KG1 (cell line): ENCODE results near the gene AKR1B1.

ENCODE experiments used
- DNase-seq: peaks from one replicate; lab custom pipeline; 2025; lab: John Stamatoyannopoulos, UW

The AKR1B1 gene

DNA sequence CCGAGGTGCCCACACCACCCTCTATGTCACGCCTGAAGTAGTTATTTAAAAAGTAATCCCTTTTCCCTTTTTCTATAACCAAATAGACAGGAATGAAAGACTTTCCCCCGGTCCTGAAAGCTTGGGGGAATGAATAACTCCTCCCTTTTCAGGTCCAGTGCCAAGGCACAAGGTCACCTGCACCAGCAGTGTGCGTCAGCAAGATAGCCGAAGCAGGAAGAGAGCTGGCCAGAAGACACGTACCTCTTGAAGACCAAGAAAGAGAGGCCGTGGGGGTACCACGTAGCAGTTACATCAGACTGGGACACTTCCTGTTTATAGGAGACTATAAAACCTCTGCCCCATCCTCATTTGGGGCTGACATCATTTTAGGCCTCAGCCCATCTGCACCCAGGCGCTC is 10.7 kb upstream of the AKR1B1 start:
- no peak for DNase-seq

- no peak for DNase-seq
These were observed 9.6 kb upstream of the AKR1B1 start for GRCh38 chr7:134468475-134468874.

- DNase-seq = no peak
These were observed 9.2 kb upstream of the AKR1B1 start for GRCh38 chr7:134468054-134468453.

- DNase-seq = no peak
These were observed 6.6 kb upstream of the AKR1B1 start for GRCh38 chr7:134465491-134465890.

- DNase-seq = no peak
These were observed 5.6 kb upstream of the AKR1B1 start for GRCh38 chr7:134464496-134464895.

DNA sequence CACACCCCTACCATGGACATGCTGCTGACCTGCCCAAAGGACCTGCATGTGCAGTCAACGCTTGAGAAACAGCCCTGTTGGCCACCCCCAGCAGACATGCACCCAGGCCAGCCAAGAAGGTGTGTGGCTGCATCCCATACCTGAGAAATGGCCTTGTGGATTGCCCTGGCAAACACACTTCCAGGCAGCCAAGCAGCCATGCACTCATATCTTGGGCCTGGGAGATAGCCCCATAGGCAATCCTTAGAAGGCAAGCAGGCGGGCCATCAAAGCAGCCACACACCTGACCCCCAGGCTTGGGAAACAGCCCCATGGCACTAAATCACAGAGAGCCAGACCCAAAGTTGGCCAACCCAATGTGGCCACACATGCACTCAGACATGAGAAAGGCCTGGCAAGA is 4.9 kb upstream of the AKR1B1 start:
- no peak for DNase-seq

- DNase-seq = no peak
These were observed 3.5 kb upstream of the AKR1B1 start for GRCh38 chr7:134462337-134462925.

DNA sequence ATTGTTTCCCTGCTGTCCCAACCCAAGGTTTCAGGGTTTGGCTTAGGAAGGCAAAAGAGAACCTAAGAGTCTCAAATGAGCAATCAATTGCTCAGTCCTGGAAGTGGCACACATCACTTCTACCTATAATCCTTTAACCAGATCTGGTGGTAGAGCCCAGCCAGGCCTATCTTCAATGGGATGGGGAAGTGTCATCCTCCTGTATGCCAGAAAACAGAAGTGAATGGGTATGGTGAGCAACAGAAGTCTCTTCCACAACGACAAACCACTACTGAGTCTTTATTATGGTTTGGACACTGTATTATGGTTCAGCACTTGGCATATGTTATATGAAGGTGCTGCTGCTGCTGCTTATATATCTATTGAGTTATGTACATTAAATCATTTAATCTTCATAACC is 3.0 kb upstream of the AKR1B1 start:
- DNase-seq = no peak

- DNase-seq = no peak
These were observed 1.1 kb upstream of the AKR1B1 start for GRCh38 chr7:134459981-134460380.

DNA sequence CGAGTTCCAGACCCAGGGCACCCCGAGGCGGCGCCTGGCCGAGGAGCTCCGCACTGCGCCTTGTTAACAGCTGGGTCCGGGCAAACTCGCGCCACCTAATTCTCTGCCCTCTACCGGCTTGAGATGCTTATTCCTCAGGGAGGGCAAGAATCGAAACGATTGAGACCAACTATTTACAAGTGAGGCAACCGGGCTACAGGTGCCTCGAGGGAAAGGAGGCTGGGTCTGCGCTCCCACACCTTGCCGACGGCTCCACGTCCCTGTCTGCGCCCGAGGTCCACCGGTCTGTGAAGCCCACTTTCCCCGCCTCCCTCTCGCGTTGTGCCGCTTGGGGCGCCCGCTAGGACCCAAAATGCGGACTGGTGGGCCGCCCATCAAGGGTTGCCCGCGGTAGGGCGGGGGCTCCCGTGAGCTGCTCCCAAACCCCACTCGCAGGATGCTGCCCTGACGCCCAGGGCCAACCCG is 527 bp downstream of the AKR1B1 start:
- DNase-seq = no peak

- DNase-seq = no peak
These were observed 1.7 kb downstream of the AKR1B1 start for GRCh38 chr7:134457210-134457609.

- no peak for DNase-seq
These were observed 4.6 kb downstream of the AKR1B1 start for GRCh38 chr7:134454277-134454676.

- no peak for DNase-seq
These were observed 5.4 kb downstream of the AKR1B1 start for GRCh38 chr7:134453518-134453917.

- DNase-seq = no peak
These were observed 5.9 kb downstream of the AKR1B1 start for GRCh38 chr7:134452991-134453473.

- no peak for DNase-seq
These were observed 6.5 kb downstream of the AKR1B1 start for GRCh38 chr7:134452419-134452838.

DNA sequence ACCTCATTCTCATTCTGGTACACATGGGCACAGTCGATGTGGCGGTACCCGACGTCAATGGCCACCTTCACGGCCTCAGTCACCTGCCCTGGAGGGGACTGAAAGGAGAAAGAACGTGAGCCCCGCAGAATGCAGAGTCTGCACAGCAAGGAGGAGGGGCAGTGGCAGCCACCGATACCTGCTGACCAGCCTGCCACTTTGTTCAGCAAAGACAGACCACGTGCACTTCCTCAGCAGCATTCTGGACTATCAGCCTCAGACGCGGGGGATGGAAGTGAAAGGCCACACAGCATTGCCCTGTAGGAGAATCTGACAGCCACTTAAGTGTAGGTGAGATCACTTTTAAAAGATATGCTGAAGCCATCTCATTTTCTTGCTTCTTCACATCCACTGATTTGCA is 7.2 kb downstream of the AKR1B1 start:
- DNase-seq = no peak

DNA sequence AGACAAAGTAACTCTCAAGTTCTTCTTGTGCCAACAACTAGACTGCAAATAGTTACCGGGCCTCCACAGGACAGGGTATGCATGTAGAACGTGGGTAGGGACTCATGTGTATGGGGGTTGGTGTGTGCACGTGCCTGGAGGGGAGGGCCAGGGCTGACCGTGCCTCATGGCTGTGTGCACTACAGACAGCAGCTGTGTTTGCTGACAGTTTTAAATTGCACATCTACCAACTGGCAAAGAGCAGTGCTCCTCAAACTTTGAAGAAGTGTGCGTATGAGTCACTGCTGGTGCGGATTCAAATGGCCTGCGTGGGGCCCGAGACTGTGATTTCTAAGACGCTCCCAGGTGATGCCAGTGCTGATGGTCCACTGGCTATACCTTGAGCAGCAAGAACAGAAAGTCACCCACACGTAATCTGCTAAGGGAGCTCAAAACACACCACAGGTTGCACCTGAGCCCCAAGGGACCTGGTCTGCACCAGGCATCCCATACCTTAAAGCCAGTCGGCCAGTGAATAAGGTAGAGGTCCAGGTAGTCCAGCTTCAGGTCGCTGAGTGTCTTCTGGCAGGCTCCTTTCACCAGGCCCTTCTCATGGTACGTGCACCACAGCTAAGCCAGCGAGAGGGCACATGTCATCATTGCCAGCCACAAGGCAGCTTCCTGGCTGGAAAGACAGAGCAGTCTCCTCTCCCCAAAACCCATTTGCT is 8.5 kb downstream of the AKR1B1 start:
- DNase-seq = no peak

GRCh38 chr7:134449680-134450079 is 9.2 kb downstream of the AKR1B1 start:
- no peak for DNase-seq

DNA sequence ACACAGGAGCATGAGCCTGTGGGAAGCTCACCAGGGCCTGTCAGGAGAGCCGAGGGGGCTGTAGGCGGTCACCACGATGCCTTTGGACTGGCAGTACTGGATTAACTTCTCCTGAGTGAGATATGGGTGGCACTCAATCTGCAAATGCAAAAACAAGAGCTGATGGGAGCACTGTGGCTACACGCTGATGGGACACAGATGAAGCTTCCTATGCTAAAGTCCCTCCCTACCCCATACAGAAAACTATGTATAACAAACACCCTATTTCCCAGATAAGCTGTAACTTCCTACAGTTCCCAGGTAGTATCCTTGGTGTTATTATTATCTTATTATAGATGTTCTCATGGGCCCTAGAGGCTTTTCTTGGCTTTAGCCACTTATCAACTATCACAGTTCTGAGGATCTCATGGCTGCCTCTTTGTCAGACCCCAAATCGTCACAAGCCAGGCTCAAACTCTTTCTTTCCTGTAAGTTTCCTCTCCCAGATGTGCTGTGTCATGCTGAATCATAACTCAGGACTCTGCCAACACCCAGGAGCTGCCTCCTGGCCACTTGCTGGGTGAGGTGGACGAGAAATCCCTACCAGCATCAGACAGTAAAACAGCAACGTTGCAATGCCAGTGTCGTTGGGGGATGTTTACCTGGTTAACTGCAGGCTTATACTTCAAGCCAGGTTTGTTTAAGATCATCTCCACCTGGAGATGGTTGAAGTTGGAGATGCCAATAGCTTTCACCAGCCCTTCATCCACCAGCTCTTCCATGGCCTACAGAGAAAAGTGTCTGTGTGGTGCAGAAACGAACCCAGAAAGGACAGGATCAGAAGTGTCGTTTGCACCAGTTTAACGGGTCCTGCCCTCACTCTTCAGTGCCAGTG is 10.3 kb downstream of the AKR1B1 start:
- DNase-seq = no peak

DNA sequence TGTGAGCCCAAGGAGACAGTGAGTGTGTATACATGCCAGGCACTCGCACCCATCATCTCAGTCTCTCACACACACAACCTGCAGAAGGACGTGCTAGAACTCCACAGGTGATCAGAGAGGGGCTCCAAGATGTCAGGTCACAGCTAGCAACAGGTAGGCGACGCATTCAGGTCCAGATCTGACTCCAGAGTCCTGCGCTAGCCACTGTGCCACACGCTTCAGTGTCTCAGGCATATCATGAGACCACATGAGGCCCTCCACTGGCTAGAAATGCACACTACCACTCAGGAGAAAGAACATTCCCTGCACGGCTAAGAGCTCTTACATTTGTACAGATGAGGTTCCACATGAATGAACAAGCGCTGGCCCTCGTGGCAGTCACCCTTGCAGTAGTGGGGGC is 11.5 kb downstream of the AKR1B1 start:
- DNase-seq = no peak

GRCh38 chr7:134446923-134447322 is 12.0 kb downstream of the AKR1B1 start:
- no peak for DNase-seq

- DNase-seq = no peak
These were observed 12.5 kb downstream of the AKR1B1 start for GRCh38 chr7:134446446-134446845.

- DNase-seq = no peak
These were observed 14.0 kb downstream of the AKR1B1 start for GRCh38 chr7:134444961-134445315.
